Measurements from ENCODE around the gene MADD.

MADD gene

DNA sequence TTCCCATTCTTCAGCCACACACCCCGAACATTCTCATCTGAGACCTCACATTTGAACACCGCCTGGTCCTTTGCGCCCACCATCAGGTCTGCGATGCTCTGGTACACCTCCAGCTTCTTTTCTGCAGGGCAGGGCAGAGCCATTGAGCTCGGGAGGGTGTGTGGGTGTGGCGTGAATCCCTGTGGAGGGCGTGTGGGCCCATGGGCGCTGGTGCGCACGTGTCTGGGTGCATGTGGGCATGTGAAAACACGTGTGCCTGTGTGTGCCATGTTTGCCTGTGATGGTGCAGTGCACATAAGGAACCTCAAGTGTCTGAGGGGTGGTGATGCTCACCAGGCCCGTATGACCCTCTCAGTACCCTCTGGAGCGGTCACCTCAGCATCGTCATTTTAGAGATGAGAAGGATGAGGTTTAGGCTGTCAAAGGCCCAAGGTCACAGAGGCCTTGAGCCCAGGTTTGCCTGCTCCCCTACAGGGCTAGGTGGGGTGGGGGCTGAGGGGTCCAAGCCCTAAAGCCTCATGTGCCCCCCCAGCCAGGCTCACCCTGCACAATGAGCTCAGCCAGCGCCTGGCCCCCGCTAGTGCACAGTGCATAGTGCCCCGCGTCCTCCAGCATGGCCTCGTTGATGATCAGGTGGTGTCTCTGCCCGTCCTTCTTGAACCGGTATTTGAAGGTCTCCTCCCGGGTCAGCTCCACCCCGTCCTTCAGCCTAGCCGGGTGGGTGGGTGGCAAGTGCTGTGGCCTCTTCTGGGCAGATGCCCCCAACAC, 72.3 kb downstream of the MADD start:
- DNase-seq, result no peak

DNA sequence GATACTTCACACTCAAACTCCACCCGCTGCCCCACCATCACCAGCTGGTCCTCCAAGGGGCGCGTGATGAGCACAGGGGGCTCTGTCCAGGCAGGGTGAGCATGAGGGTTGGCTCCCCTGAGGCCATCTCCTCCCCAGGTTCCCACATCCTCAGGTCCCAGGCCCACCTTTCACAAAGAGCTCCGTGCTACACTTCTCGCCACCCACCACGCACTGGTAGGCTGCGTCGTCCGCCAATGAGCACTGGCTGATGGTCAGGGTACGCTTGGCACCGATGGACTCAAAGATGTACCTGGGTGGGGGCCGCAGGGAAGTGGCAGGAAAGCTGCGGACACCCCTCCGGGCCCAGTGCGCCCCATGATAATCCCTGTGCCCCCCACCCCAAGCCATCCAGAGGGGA, 72.9 kb downstream of the MADD start:
- DNase-seq, result no peak

DNA sequence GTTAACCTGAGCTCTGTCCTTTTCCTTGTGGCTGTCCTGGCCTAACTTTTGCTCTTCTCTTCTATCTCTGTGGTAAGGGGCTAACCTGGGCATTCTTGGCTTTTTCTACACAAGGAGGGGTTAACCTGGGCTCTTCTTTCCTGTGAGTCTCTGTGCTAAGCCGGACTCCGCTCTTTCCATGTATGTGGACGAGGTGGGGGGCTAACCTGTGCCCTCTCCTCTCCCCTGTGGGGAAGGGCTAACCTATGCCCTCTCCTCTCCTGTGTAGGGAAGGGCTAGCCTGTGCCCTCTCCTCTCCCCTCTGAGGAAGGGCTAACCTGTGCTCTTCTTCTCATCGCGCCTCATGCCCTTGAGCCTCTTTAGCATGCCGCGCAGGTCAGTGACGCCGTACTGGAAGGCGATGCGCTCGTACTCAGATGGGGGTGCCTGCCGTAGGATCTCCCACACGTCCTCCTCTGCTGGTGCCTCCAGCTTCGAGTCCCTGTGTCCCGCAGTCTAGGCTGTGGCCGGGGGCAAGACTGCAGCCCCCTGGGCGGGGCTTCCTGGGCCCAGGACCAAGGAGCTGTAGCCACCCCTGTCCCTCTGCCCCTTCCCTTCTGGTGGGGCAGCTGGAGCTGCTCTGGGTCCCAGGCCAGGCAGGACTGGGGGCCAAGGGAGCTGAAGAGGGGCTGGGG, 76.1 kb downstream of the MADD start:
- no peak for DNase-seq

DNA sequence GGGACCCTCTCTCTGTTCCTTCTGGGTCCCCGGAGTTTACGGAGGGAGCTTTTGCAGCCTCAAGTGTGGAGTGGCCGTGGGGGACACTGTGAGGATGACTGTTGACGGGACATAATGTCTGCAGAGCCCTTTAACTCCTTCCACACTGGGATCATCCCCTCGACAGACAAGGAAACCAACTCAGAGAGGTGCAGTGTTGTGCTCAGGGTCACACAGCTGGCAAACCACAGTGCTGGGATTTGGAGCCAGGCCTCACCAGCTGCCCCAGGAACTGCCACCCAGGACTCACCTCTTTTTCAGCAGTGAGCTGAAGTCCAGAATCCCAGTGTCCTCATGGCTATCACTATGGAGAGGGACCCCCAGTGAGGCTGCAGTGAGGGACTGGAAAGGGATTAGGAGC, 77.2 kb downstream of the MADD start:
- DNase-seq, result no peak

DNA sequence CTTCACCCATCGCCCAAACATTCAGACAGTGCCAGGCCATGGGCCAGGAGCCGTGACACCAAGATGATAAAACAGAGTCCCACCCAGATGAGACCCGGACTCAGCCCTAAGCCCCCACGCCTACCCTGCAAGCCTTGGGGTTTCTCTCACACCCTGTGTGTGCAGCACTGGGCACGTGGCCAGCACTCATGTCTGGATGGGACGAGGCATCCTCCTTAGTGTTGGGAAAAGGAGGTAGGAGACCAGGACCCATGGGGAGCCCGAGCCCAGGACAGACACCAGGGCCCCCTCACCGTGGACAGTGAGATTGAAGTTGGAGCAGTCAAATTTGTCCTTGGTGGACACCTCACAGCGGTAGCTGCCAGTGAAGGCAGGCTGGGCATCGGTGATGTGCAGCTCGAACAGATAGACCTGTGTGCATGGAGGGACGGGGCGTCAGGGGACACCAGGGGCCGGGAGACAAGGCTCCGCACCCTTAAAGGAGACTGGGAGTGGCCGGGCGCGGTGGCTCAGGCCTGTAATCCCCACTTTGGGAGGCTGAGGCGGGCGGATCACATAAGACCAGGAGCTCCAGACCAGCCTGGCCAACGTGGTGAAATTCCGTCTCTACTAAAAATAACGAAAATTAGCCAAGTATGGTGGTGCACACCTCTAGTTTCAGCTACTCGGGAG, 78.3 kb downstream of the MADD start:
- DNase-seq, result no peak

- DNase-seq, result no peak
Observed at GRCh38 chr11:47348859-47349258, 78.9 kb downstream of the MADD start.

- DNase-seq, result no peak
Observed at GRCh38 chr11:47349521-47350095, 79.7 kb downstream of the MADD start.

GRCh38 chr11:47350315-47350714, 80.4 kb downstream of the MADD start:
- DNase-seq, result no peak

DNA sequence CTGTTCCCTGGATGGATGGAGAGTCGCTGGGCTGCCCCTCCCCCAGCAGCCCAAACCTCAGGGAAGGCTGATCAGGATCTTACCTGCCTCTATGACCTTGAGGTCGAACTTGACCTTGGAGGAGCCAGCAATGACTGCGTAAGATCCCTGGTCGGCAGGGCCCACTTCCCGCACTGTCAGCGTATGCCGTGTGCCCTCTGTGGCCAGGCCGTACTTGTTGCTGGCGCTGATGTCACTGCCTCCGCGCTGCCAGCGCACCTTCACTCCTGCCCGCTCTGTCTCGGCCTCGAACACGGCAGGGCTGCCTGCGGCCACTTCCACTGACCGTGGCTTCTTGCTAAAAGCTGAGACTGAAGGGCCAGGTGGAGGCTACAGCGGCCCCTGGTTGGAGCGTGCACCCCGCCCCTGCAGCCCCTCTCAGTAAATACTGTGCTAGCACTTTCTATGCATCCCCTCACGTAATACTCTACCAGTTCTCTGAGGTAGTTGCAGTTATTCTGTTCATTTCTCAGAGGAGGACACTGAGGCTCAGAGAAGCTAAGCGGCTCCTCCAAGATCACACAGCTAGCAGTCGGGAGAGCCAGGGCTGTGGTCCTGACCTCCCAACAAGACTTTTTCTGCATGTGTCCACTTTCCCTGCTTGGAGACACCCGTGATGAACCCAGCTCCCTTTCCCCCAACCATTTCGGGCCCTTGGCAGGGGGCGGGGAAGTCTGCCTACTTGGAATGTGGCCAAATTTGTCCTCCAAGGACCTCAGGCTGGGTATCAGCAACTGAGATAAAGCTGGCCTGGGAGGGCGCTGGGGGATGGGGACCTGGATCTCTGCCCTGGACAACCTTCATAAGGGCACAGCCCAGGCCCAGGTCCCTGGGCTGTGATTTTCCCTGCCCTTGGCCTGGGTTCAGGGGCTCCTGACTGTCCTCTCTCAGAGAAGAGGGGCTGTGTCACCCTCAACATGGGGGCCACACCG, 81.5 kb downstream of the MADD start:
- no peak for DNase-seq

GRCh38 chr11:47352556-47352955, 82.6 kb downstream of the MADD start, which contains the start of gene MYBPC3:
Gene MYBPC3 (minus strand): TSS chr11:47352702. CDS start chr11:47352647, 55 bp downstream.
- DNase-seq, result no peak

- no peak for DNase-seq
Observed at GRCh38 chr11:47353978-47354774, 84.2 kb downstream of the MADD start.

DNA sequence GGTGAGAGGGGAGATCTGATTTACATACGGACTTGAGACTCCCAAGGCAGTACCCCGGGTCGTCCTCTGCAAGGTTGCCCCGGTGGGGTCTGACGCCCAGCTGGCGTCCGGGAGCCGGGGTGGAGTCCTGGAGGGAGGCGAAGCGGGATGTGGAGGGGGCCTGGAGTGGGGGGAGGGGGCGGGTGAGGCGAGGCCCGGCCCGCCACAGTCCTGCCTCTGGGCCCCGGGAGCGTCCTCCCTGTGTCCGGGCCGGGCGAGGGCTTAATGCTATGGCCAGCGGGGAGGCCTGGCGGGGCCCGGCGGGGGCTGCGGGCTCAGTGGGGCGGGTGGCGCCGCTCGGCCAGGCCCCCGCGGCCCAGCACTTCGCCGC, 85.0 kb downstream of the MADD start:
- no peak for DNase-seq

- peak; percentile 48 for DNase-seq
Observed at GRCh38 chr11:47355283-47356128, 85.6 kb downstream of the MADD start.

DNA sequence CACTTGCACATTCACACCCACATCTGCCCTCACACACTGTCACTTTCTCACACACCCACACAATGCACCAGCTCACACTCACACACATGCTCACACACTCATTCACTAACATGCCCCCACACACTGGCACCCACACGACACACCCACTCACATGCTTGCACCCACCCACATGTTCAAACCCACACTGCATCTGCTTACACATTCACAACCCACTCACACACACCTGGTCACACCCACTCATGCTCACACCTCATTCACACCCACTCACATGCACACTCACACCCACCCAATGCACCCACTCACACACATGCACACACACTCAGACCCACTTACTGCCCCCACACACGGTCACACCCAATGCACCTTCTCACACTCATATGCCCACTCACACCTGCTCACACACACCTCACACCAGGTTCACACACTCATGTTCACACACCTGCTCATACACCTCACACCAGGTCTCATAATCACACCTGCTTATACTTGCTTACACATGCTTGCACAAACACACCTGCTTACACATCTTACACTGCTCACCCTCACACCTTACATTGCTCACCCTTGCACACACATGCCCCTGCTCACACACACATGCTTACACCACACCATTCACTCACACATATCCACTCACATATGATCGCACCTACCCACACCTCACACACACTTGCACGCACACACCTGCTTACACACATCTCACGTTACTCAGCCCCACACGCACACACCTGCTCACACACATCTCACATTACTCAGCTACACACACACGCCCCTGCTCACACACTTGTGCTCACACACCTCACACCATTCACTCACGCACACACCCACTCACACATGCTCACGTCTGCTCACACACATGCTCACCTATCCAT, 86.4 kb downstream of the MADD start:
- DNase-seq, result no peak

DNA sequence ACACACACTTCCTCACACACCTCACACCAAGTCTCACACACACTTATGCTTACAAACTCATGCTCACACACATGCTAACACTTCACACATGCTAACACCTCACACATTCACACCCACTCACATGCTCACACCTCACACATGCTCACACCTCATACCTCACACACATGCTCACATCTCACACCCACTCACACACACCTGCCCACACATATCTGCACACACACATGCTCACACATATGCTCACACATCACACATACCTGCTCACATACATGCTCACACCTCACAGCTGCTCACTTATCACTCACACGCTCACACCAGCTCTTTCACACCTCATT, 87.0 kb downstream of the MADD start:
- no peak for DNase-seq

- no peak for DNase-seq
Observed at GRCh38 chr11:47357985-47358730, 88.2 kb downstream of the MADD start.

- DNase-seq, result no peak
Observed at GRCh38 chr11:47358731-47359051, 88.8 kb downstream of the MADD start.

GRCh38 chr11:47359162-47359561, 89.2 kb downstream of the MADD start:
- DNase-seq, result no peak

DNA sequence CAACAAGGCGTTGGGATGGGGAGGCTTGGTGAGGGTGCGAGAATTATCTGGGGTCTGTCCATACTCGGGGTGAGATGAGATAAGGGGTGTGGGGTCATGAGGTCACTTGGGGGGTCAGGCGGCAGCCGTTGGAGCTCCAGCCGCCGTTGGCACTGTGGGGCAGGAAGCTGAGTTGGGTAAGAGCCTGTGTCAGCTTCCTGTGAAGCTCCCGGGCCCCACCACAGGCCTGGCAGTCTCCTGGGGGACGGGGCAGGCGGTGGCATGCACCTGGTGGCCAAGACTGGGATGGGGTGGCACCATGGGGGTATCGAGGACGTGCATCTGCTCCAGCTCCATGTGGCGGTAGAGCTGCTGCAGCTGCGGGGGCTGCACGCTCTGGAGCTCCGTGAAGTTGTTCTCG, 89.7 kb downstream of the MADD start:
- no peak for DNase-seq
